Measurements from ENCODE around the gene ATG12.

ATG12 gene

GRCh38 chr5:115785381-115786065 lies 55.8 kb downstream of the ATG12 start:
- no peak overlapping the region for H3K27ac ChIP-seq
- TF ChIP-seq CTCF (conservative IDR thresholded peaks at IDR 0.05), result no peak

GRCh38 chr5:115778417-115778816 lies 62.9 kb downstream of the ATG12 start:
- no peak for TF ChIP-seq CTCF (conservative IDR thresholded peaks at IDR 0.05)
- no peak overlapping the region for H3K27ac ChIP-seq

Data from VCaP (cell line).